GM20431 (cell line): ENCODE measurements around the gene TRIM13.
"Not testable (repeated sequence)": the region's sequence is repeated elsewhere in the genome, so short reads cannot be mapped to it uniquely, and the experiment has no call there.

Experiments
- in situ Hi-C: fragments of 300-500 bp; cut with MseI, MboI; formaldehyde crosslinking; loops from one replicate; pipeline ENCODE4 v1.15.0; 2020; ENCODE audit warnings: low sequenced_read_pairs; ENCODE audit not compliant: unreplicated experiment

The TRIM13 gene

DNA sequence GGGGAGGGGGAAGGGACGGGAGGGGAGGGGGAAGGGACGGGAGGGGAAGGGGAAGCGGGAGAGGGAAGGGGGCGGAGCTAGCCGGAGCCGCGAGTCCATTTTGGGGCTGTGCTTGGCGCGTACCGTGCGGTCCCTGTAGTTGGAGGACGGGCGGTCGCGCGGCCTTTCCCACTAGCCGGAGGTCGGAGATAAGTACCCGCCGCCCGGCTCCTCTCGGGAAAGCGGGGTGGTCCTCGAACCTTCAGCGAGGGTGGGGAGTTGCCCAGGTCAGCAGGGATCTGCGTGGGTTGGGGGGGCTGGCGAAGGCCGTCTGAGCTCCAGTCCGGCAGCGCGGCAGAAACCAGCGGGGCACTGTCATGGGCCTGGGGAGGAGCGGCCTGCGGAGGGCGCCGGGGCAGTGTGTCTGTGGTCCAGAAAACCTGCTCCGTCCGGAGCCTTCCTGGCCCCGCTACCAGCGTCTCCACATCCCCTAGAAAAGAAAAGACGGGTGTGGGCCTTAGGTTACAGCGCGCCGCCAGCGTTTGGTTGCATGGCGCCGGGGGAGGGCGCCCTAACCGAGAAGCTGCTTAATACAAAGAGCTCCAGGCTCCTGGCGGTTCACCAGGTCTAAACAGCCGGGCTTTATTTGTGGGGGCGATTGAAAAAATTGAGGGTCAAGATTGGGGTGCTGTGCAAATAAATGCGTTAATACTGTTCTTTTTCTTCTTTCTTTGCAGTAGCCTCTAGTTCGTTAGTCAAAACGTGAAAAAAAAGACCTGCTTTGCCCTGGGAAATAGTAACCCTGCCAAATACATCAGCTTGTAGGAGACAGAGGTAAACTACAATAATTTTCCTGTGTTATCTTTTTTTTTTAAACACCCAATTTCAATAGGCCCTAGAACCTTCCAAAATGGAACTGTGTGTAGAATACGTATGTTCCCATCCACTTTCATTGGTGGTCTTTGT lies at the start of gene TRIM13:
TRIM13 (plus strand) TSS at position 92 of the 945 bp plus-strand sequence. CDS start 14,899 bp downstream, outside the sequence.
- in situ Hi-C loops = loop anchor here (25.0 kb wide), 1 partner anchor 1065 kb away; no protein-coding TSS in a partner anchor

- in situ Hi-C loops = not testable (repeated sequence)
Measured at GRCh38 chr13:49948777-49949270, 48.0 kb upstream of the TRIM13 start.

- in situ Hi-C loops = loop anchor here (25.0 kb wide), 1 partner anchor 835 kb away; no protein-coding TSS in a partner anchor
Measured at GRCh38 chr13:49951754-49952535, 44.9 kb upstream of the TRIM13 start.

DNA sequence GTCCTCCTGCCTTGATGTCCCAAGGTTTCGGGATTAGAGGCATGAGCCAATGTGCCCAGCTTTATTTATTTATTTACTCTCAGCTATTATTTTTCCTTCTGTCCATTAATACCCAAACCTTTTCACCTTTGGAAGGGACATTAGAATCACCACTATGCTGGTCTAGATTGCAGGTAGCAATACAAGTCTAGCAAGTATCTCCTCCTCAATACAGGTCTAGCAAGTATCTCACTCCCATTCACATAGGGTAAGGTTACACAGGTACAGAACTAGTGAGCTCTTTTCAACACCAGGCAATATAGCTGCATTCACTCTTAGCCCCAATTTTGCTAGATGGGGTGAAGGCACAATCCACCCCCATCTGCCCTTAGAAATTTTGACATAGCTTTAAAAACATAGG lies 43.3 kb upstream of the TRIM13 start:
- in situ Hi-C loops = loop anchor here (25.0 kb wide), 1 partner anchor 834 kb away; no protein-coding TSS in a partner anchor

GRCh38 chr13:49954674-49955455 lies 42.0 kb upstream of the TRIM13 start:
- in situ Hi-C loops = loop anchor here (25.0 kb wide), 1 partner anchor 832 kb away; no protein-coding TSS in a partner anchor

DNA sequence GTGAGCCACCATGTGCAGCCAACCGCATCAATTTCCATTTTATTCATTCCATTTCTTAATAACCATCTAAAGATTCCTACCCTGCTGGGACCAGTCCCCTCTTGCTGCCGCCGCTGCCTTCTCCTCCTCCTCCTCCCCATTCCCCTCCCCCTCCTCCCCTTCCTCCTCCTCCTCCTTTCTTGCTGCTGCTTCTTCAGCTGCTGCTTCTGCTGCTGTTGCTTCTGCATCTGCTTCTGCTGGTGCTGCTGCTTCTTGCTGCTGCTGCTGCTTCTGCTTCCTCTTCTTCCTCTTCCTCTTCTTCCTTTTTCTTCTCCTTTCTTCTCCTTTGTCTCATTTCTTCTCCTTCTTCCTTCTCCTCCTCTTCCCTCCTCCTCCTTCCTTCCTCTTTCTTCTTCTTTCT lies 40.7 kb upstream of the TRIM13 start:
- in situ Hi-C loops = loop anchor here (25.0 kb wide), 1 partner anchor 831 kb away; no protein-coding TSS in a partner anchor

DNA sequence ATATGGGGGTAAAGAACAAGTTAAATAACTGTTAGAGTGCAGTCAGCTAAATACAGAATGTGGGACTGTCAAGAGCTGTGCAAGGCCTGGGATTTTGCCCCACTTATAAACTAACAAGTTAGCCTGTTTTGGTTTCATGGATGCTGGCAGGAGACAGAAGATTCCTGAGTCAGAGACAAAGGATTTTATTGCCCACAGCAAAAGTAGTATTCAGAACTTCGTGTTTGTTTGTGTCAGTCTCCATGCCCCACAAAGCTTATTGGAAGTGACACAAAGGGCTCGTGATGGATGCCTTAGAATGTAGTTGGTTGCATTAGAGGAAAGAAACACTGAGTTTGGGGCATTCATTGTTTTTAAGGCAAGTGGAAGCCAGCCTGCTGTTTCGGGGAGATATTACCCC lies 38.5 kb upstream of the TRIM13 start:
- in situ Hi-C loops = loop anchor here (25.0 kb wide), 1 partner anchor 829 kb away; no protein-coding TSS in a partner anchor

GRCh38 chr13:49967456-49967855 lies 29.4 kb upstream of the TRIM13 start:
- in situ Hi-C loops = loop anchor here (25.0 kb wide), 1 partner anchor 820 kb away; no protein-coding TSS in a partner anchor

DNA sequence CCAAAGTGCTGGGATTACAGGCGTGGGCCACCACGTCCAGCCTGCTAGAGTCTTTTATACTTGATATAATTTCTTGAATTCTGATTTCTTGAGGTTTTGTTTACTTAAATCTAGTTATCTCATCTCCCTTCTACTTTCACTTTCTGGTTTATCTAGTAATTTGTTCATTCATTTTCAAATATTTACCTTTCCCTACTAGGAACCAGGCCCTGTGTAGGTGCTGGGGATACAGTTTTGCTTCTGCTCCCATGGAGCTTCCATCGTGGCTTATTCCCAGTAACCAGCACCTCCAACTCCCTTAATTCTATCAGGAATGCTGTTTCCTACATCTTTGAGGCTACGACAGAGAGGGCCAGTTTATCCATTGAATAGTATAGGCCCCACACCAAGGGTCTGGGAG lies 24.1 kb upstream of the TRIM13 start:
- in situ Hi-C loops = loop anchor here (25.0 kb wide), 1 partner anchor 815 kb away; no protein-coding TSS in a partner anchor

DNA sequence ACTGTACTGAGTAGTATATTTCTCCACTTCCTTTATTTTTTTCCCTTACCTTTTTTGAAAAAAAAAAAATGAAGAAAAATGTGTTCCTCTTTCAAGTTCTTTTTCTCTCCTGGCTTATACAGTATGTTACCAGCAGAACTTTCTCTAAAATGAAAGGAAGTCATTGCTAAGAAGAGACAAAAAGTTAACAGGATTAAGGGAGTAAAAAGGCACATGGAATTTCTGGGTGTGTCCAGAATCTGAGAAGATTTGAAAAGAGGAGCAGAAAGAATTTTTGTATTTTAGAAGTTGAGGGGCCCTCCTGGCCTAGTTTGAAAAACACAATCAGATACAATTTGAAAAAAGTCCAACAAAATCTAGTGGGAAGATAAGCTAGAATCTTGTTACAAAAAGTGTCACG lies 21.0 kb upstream of the TRIM13 start:
- in situ Hi-C loops = loop anchor here (25.0 kb wide), 1 partner anchor 1086 kb away; no protein-coding TSS in a partner anchor

DNA sequence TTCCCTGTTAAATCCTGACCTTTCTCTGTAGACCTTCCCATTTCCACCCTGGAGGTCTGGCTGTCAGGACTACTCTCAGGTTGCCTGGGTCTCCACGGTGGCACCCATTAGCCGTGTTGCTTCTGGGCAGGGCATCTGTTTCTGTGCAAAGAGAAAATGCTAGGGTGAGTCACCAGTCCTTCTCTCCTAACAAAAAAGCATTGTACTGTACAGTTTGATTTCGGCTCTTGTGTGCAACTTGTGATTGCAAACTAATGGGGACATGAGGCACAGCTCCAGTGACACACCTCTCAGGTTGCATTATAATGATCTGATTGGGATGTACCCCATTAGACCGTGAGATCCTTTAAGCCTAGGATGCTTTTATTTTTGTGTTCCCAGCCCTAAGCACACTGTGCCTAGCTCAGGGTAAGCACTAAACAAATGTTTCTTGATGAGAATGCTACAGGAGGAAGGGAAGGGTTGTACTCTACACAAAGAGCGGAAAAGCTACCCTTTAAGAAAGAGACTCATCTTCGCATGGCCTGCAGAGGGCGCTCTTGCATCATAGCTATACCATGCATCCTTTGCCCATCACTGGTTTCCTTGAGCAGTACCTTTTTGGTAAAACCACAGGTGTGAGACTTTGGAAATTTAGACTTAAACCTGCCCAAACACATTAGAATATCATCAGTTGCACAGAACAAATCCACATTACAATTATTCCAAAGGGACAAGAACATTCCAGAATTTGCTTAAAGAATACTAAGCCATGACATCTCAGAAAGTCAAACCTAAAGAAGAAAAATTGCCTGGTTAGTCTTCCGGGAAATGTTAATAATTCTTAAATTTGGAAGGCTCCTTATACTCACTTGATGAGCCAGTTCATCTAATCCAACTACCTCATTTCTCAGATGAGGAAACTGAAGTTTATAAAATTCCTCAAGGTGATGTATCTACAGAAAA lies 20.3 kb upstream of the TRIM13 start:
- in situ Hi-C loops = loop anchor here (25.0 kb wide), 1 partner anchor 1086 kb away; no protein-coding TSS in a partner anchor

DNA sequence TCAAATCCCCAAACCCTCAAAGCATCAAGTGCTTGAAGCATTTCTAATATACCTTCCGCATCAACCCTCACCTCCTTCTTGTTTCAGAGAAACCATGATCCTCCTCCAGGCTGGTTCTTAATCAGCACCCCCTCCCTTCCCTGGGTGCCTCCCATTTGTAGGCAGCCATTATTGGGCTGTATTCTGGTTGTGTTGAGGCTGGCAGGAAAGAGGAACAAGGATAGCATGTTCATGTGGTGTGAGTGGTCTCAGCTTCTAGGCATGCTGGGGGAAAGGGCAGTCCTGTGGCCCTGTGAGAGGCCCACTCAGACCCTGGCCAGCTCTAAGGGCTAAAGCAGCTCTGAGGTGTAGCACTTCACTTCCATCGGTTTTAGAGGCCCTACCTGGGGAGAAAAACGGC lies 18.9 kb upstream of the TRIM13 start:
- in situ Hi-C loops = loop anchor here (25.0 kb wide), 1 partner anchor 1084 kb away; no protein-coding TSS in a partner anchor

GRCh38 chr13:49980266-49980665 lies 16.6 kb upstream of the TRIM13 start:
- in situ Hi-C loops = loop anchor here (25.0 kb wide), 1 partner anchor 1082 kb away; no protein-coding TSS in a partner anchor

DNA sequence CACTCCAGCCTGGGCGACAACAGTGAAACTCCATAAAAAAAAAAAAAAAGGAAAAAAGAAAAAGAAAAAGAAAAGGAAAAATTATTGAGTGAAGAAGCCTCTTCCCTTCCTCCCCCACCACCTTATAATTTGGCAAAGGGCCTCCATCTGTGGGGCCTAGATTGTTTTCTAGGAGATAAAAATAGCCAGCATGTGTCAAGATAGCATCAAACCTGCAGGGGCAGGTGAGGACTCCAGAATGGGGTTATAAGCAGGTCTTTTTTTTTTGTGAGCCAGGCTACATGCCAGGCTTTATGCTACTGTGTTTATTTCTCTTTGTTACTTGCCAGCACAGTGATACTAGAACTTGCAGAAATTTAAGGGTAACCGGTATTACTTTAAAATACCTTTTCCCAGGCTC lies 11.7 kb upstream of the TRIM13 start:
- in situ Hi-C loops = loop anchor here (25.0 kb wide), 1 partner anchor 1077 kb away; no protein-coding TSS in a partner anchor

- in situ Hi-C loops = loop anchor here (25.0 kb wide), 1 partner anchor 1076 kb away; no protein-coding TSS in a partner anchor
Measured at GRCh38 chr13:49986471-49986870, 10.4 kb upstream of the TRIM13 start.

GRCh38 chr13:49990612-49991011 lies 6.2 kb upstream of the TRIM13 start:
- in situ Hi-C loops = loop anchor here (25.0 kb wide), 1 partner anchor 1072 kb away; no protein-coding TSS in a partner anchor

GRCh38 chr13:49993111-49993510 lies 3.7 kb upstream of the TRIM13 start:
- in situ Hi-C loops = loop anchor here (25.0 kb wide), 1 partner anchor 1069 kb away; no protein-coding TSS in a partner anchor

GRCh38 chr13:49993666-49994065 lies 3.2 kb upstream of the TRIM13 start:
- in situ Hi-C loops = loop anchor here (25.0 kb wide), 1 partner anchor 1069 kb away; no protein-coding TSS in a partner anchor
